ENCODE measurements around the gene TMEM132D. TPM values are rescaled to one million over a fixed set of nuclear protein-coding genes. Genes with fewer than 3 reads are reported as not detected.

The TMEM132D gene
- total and polyA plus RNA-seq, 2 experiments from 2014 or later, result 2.0 to 2.4 TPM

DNA sequence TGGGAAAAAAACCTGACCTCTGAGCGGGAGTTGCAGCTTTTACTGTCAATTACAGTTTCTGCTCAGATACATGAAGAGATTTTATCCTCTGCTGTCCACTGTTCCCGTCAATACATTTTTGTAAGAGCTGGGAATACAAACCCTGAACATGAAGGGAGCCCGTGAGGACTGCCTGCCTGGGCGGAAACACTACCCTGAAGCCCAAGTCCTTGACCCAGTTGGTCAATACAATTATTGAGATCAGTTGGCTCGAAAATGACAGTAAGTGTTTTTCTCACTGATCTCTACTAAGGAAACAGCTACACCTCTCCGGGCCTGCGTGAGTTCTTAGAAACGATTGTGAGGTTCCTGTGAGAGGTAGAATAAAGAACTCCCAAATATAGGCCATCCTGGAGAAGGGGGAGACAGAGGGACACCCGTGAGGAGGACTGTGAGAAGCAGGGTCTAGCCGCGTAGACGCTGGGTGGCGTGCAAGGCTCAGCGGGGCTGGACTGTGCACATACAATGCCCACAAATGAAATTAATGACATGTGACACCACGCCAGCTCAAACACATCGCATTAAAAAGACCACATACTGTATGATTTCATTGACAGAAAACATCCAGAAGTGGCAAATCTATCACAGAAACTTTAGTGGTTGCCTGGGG, 509.5 kb downstream of the TMEM132D start:
- H3K9me2 ChIP-seq (replicated peaks; ENCODE audit: insufficient read depth), result no peaks in the 10 kb centered on the region
- H3K36me3 ChIP-seq (replicated peaks; ENCODE audit: insufficient read depth, low read depth), result no peaks in the 10 kb centered on the region
- no peak overlapping the region for H2AFZ ChIP-seq
- no peaks in the 10 kb centered on the region for H3K9me3 ChIP-seq (ENCODE audit: low read depth)
- no peaks in the 10 kb centered on the region for H3K27me3 ChIP-seq
- WGBS (ENCODE audit: low lambda C conversion rate, missing lambda C conversion rate), result 89% methylated on average over 16 of the region's 16 CpGs
- H3K4me3 ChIP-seq, result no peak overlapping the region
- H3K4me2 ChIP-seq, result no peak overlapping the region
- no peak for DNase-seq (ENCODE audit: low spot score)
- no peak overlapping the region for H3K27ac ChIP-seq
- no peaks in the 10 kb centered on the region for H3K4me1 ChIP-seq (ENCODE audit: insufficient read depth)
- no peaks in the 10 kb centered on the region for H4K20me1 ChIP-seq (ENCODE audit: insufficient read depth, poor library complexity, severe bottlenecking)
- TF ChIP-seq, protein P1, sequence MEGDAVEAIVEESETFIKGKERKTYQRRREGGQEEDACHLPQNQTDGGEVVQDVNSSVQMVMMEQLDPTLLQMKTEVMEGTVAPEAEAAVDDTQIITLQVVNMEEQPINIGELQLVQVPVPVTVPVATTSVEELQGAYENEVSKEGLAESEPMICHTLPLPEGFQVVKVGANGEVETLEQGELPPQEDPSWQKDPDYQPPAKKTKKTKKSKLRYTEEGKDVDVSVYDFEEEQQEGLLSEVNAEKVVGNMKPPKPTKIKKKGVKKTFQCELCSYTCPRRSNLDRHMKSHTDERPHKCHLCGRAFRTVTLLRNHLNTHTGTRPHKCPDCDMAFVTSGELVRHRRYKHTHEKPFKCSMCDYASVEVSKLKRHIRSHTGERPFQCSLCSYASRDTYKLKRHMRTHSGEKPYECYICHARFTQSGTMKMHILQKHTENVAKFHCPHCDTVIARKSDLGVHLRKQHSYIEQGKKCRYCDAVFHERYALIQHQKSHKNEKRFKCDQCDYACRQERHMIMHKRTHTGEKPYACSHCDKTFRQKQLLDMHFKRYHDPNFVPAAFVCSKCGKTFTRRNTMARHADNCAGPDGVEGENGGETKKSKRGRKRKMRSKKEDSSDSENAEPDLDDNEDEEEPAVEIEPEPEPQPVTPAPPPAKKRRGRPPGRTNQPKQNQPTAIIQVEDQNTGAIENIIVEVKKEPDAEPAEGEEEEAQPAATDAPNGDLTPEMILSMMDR (IDR thresholded peaks at IDR 0.05; ENCODE audit: poor library complexity), result no peak
- TF ChIP-seq EZH2phosphoT487 (IDR thresholded peaks at IDR 0.05; ENCODE audit: low read depth, severe bottlenecking, unreplicated experiment) (no peak), EZH2 (IDR thresholded peaks at IDR 0.05; ENCODE audit: borderline replicate concordance) (no peak)
- no peaks in the 10 kb centered on the region for H3K79me2 ChIP-seq

GRCh38 chr12:129393357-129393937, 510.4 kb downstream of the TMEM132D start:
- H3K27me3 ChIP-seq, result no peaks in the 10 kb centered on the region
- DNase-seq (ENCODE audit: low spot score), result no peak
- H3K9me3 ChIP-seq (ENCODE audit: low read depth), result no peaks in the 10 kb centered on the region
- no peaks in the 10 kb centered on the region for H3K36me3 ChIP-seq (replicated peaks; ENCODE audit: insufficient read depth, low read depth)
- no peak overlapping the region for H3K4me3 ChIP-seq
- H3K4me1 ChIP-seq (ENCODE audit: insufficient read depth), result no peaks in the 10 kb centered on the region
- TF ChIP-seq, protein P1 (IDR thresholded peaks at IDR 0.05; ENCODE audit: poor library complexity), result no peak
- TF ChIP-seq EZH2phosphoT487 (IDR thresholded peaks at IDR 0.05; ENCODE audit: low read depth, severe bottlenecking, unreplicated experiment) (no peak), EZH2 (IDR thresholded peaks at IDR 0.05; ENCODE audit: borderline replicate concordance) (no peak)
- H2AFZ ChIP-seq, result no peak overlapping the region
- H3K4me2 ChIP-seq, result no peak overlapping the region
- H3K27ac ChIP-seq, result no peak overlapping the region
- no peaks in the 10 kb centered on the region for H4K20me1 ChIP-seq (ENCODE audit: insufficient read depth, poor library complexity, severe bottlenecking)
- no peaks in the 10 kb centered on the region for H3K79me2 ChIP-seq
- no peaks in the 10 kb centered on the region for H3K9me2 ChIP-seq (replicated peaks; ENCODE audit: insufficient read depth)
- WGBS (ENCODE audit: low lambda C conversion rate, missing lambda C conversion rate), result 77% methylated on average over 5 of the region's 5 CpGs

- Histone ChIP-seq H3K27me3 (no peaks in the 10 kb centered on the region), H3K36me3 (replicated peaks; ENCODE audit: insufficient read depth, low read depth) (no peaks in the 10 kb centered on the region), H3K27ac (no peak overlapping the region), H2AFZ (no peak overlapping the region), H3K9me2 (replicated peaks; ENCODE audit: insufficient read depth) (no peaks in the 10 kb centered on the region), H3K9me3 (ENCODE audit: low read depth) (no peaks in the 10 kb centered on the region), H4K20me1 (ENCODE audit: insufficient read depth, poor library complexity, severe bottlenecking) (no peaks in the 10 kb centered on the region), H3K79me2 (no peaks in the 10 kb centered on the region), H3K4me3 (no peak overlapping the region), H3K4me1 (ENCODE audit: insufficient read depth) (no peaks in the 10 kb centered on the region), H3K4me2 (no peak overlapping the region)
- no peak for DNase-seq (ENCODE audit: low spot score)
- TF ChIP-seq EZH2 (IDR thresholded peaks at IDR 0.05; ENCODE audit: borderline replicate concordance) (no peak), EZH2phosphoT487 (IDR thresholded peaks at IDR 0.05; ENCODE audit: low read depth, severe bottlenecking, unreplicated experiment) (no peak)
- TF ChIP-seq, protein P1 (IDR thresholded peaks at IDR 0.05; ENCODE audit: poor library complexity), result no peak
- WGBS (ENCODE audit: low lambda C conversion rate, missing lambda C conversion rate), result 54% methylated on average over 1 of the region's 1 CpG
Observed at GRCh38 chr12:129385637-129385990, 518.2 kb downstream of the TMEM132D start.
